Posterior vena cava (tissue), 2 donors: ENCODE data around the gene HOXB7. TPM values are rescaled to one million over a fixed set of nuclear protein-coding genes. Genes with fewer than 3 reads are reported as not detected.

Experiments used
- DNase-seq: peaks from one replicate; pipeline ENCODE4 v3.0.0-alpha.2; 2020; ENCODE audit warnings: low spot score
- intact Hi-C, 2 donors: fragments of 100-400 bp; cut with DNase I; formaldehyde crosslinking; loops; one replicate each; pipeline versions ENCODE4 v1.14.1 to v1.14.2; 2022 to 2023
- long read RNA-seq, 2 donors: library from polyadenylated mRNA; unstranded; transcript quantifications; one replicate each; pipeline ENCODE4 v2.0.0, GENCODE V29; 2020 to 2021
- total RNA-seq, 2 donors: library from RNA; stranded (reverse); fragmentation: NEBNext Ultra II Directional; extraction: Animal tissue kit (Norgen Biotek cat#: 25700); gene quantifications; one replicate each; pipeline ENCODE4 v1.2.1, GENCODE V29; 2021
- donor health status: DM: yes; HTN: yes; CAD: no.
- donor health status: DM: yes; HTN: yes; CAD: no.

HOXB7 gene
- total RNA-seq, result 10 to 100 TPM in 1 of 2 donors, 1 to 10 TPM in 1; 8.0 to 11.1 TPM
- long read RNA-seq, donor 1, partial matches to known transcripts, result 0 of 4 reads
- long read RNA-seq, donor 1, other reads (novel, unspliced or antisense), result 0 of 4 reads
- long read RNA-seq, donor 2, transcript HOXB7-201 (2 exons, 1,371 nt), result major isoform, 13 of 13 reads
- long read RNA-seq, donor 2, partial matches to known transcripts, result 0 of 13 reads
- long read RNA-seq, donor 2, other reads (novel, unspliced or antisense), result 0 of 13 reads

- peak; percentile 94 for DNase-seq
- intact Hi-C loops, result no loop called here
Observed at GRCh38 chr17:48610282-48611211, at the start of gene HOXB7. HOXB7 (minus strand) TSS chr17:48611017; CDS start chr17:48610918, 99 bp downstream.

- intact Hi-C loops, result no loop called here
Observed at GRCh38 chr17:48655913-48656312, 45.1 kb upstream of the HOXB7 start.

GRCh38 chr17:48649741-48650140 lies 38.9 kb upstream of the HOXB7 start:
- no peak for DNase-seq
- intact Hi-C loops, result no loop called here

More at GRCh38 chr17:48655913-48656312, 45.1 kb upstream of the HOXB7 start:
- no peak for DNase-seq

- DNase-seq, result no peak
- intact Hi-C loops, result no loop called here
Observed at GRCh38 chr17:48647963-48648245, 37.1 kb upstream of the HOXB7 start.

- intact Hi-C loops, result no loop called here
- no peak for DNase-seq
Observed at GRCh38 chr17:48647103-48647962, 36.5 kb upstream of the HOXB7 start.

- intact Hi-C loops, result no loop called here
- no peak for DNase-seq
Observed at GRCh38 chr17:48646183-48647102, 35.6 kb upstream of the HOXB7 start.

- DNase-seq, result no peak
- intact Hi-C loops, result no loop called here
Observed at GRCh38 chr17:48645639-48646182, 34.9 kb upstream of the HOXB7 start.

GRCh38 chr17:48644910-48645557 lies 34.2 kb upstream of the HOXB7 start:
- intact Hi-C loops, result no loop called here
- DNase-seq, result no peak

GRCh38 chr17:48644159-48644558 lies 33.3 kb upstream of the HOXB7 start:
- intact Hi-C loops, result no loop called here
- DNase-seq, result no peak

- DNase-seq, result no peak
- intact Hi-C loops, result no loop called here
Observed at GRCh38 chr17:48643697-48644012, 32.8 kb upstream of the HOXB7 start.

- intact Hi-C loops, result no loop called here
- DNase-seq, result no peak
Observed at GRCh38 chr17:48642843-48643696, 32.3 kb upstream of the HOXB7 start.

GRCh38 chr17:48642059-48642842 lies 31.4 kb upstream of the HOXB7 start:
- no peak for DNase-seq
- intact Hi-C loops, result no loop called here

GRCh38 chr17:48641541-48642058 lies 30.8 kb upstream of the HOXB7 start:
- no peak for DNase-seq
- intact Hi-C loops, result no loop called here

GRCh38 chr17:48640858-48641180 lies 30.0 kb upstream of the HOXB7 start:
- intact Hi-C loops, result no loop called here

GRCh38 chr17:48639982-48640857 lies 29.4 kb upstream of the HOXB7 start:
- intact Hi-C loops, result no loop called here
- DNase-seq, result no peak

More at GRCh38 chr17:48640858-48641180, 30.0 kb upstream of the HOXB7 start:
- no peak for DNase-seq

- intact Hi-C loops, result no loop called here
- DNase-seq, result peak; percentile 58
Observed at GRCh38 chr17:48639136-48639535, 28.3 kb upstream of the HOXB7 start.
